A673 (cell line): ENCODE data around the gene TBRG4.

Source experiments
- EZH2 ChIP-seq: fragments of 200-600 bp; sonication (generic); IDR thresholded peaks from 2 replicates; pipeline ENCODE4 v1.6.1; 2017; ENCODE audit warnings: borderline replicate concordance, low read depth, mild to moderate bottlenecking, mixed read lengths, antibody characterized with exemption, low read length; ENCODE audit not compliant: poor library complexity, severe bottlenecking
- TF ChIP-seq, protein P1 (sequence below): fragments of 300-800, 200-600 bp; sonication (generic); conservative IDR thresholded peaks from 2 replicates; pipeline ENCODE4 v1.5.1; 2017; ENCODE audit warnings: low read depth, mild to moderate bottlenecking, antibody characterized with exemption, low read length, moderate library complexity, mixed read lengths

DNA sequence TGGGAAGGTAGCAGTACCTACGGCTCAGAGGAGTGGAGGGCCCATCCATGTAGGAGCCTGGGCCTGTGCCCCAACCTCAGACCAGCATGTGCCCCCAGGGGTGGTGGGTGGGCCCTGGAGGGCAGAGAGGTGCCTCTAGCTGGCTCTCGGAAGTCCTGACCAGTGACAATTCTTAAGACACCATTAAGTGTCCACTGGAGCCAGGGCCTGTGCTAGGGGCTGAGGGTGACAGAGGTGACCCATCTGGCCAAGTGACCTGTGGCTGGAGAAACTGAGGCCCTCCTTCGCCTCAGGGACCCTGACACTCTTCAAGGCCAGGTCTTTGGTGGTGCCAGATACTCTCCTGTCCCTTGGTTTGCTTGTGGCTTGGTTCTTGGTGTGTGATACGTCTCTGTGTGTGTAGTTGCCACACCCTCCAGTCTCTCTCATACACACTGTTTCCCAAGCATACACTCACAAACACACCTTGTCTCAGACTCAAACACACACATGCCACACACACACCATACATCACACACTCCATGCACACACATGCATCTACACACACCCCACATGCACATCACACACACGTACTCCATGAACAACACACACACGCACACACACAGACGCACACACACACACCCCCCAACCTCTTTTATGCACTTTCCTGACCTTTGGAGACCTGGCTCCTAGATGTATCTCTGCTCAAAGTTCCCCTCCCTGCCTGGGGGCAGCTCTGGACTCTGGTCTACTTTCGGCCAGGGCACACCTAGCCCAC lies 45.2 kb upstream of the TBRG4 start:
- TF ChIP-seq, protein P1, sequence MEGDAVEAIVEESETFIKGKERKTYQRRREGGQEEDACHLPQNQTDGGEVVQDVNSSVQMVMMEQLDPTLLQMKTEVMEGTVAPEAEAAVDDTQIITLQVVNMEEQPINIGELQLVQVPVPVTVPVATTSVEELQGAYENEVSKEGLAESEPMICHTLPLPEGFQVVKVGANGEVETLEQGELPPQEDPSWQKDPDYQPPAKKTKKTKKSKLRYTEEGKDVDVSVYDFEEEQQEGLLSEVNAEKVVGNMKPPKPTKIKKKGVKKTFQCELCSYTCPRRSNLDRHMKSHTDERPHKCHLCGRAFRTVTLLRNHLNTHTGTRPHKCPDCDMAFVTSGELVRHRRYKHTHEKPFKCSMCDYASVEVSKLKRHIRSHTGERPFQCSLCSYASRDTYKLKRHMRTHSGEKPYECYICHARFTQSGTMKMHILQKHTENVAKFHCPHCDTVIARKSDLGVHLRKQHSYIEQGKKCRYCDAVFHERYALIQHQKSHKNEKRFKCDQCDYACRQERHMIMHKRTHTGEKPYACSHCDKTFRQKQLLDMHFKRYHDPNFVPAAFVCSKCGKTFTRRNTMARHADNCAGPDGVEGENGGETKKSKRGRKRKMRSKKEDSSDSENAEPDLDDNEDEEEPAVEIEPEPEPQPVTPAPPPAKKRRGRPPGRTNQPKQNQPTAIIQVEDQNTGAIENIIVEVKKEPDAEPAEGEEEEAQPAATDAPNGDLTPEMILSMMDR = no peak
- no peak for TF ChIP-seq EZH2
